HG02943 (cell line): ENCODE measurements around the gene SSPN.

Source experiments
- ATAC-seq: cut with Tn5 transposase; IDR thresholded peaks from one replicate; pipeline ENCODE4 v1.9.1; 2021; ENCODE audit warnings: mild to moderate bottlenecking, low read depth, moderate library complexity; ENCODE audit not compliant: unreplicated experiment

SSPN gene

DNA sequence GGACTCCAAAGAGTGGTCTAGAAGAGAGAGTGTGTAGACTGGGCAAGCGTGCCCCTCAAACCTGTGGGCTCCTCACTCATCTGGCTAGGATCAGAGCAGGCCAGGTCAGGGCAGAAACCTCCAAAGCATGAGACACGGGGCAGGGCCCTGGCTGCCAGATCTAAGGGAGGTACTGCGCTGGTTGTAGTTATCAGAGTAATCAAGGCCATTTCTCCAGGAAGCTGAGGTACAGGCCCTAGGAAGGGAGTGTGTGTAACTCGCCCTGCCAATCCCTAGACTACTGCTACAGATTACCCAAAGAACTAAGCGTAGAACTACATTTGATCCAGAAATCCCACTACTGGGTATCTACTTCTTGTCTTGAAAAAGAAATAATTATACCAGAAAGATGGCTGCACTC is 84.5 kb downstream of the SSPN start:
- no peak for ATAC-seq

DNA sequence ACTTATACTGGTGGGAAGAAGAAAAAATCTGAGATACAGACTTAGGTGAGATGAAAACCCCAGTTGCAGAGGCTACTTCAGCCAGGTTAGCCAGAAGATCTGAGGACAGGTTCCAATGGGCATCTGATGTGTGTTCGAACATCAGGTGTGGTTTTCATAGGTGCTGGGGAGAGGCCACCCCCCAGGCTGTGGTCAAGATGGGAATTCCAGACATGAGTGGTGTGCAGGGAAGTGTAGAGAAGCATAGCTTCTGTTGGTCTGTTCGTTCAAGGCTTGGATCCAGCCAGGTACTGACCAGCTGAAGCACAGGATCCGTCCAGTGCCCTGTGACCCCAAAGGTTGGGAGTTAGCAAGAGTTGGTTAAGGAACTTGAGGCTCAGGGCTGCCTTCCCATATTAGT is 85.5 kb downstream of the SSPN start:
- ATAC-seq = no peak

DNA sequence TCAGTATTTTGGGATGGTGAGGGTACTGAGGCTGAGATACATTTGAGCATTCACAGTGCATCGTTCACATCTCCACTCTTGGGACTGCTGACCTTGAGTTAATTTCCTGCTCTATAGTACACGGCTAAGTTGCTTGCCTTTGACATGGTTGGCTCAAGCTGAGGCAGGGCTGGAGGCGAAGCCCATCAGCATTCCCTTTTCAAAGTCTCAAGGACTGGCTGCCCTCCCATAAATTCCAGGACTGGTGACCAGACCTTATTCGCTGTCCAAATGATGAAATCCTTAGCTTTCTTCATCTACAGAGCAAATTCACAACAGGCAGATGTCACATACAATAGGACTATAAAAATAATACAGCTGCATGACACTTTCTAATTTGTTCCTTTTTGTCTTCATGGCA is 85.9 kb downstream of the SSPN start:
- no peak for ATAC-seq

DNA sequence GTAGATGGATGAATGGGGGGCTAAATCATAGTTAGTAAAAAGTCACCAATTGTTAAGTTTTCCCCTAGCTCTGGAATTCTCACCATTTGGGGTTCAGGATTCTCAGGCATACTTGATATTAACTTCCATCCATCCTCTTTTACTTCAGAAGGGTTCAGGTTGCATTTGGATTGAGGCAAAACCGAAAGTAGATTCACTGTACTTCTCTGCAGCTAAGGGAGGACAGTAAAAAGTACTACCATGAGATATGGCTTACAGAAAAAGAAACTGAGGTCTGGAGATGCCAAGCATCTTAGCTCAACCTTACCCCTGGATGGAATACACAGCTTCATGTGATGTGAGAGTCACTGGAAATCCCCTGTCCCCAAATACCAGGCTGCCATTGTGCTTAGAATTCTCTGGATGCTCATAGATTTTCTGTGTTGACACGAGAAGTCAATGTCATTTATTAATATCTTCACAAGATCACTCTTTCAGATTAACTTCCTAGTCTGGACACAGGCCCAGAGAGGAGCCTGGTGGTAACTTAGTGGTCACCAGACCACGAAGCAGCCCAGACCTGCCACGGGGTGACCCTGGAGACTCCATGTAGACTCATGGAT is 87.1 kb downstream of the SSPN start:
- ATAC-seq = no peak

DNA sequence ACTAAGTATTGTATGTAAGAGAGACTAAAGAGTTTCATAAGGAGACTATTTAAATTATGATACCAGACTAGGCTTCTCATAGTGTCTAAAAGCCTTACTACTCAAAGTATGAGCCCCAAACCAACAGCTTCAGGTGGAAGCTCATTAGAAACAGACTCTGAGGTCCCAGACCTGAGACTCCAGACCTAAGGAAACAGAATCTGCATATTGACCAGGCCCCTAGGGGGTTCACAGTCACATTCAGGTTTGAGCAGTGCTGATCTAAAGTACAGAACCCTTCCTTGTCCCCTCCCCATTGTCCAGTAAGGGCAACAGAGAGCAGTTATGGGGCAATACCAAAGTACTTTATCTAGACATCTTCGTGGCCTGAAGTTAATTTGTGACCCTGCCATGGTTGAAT is 87.7 kb downstream of the SSPN start:
- ATAC-seq = no peak

DNA sequence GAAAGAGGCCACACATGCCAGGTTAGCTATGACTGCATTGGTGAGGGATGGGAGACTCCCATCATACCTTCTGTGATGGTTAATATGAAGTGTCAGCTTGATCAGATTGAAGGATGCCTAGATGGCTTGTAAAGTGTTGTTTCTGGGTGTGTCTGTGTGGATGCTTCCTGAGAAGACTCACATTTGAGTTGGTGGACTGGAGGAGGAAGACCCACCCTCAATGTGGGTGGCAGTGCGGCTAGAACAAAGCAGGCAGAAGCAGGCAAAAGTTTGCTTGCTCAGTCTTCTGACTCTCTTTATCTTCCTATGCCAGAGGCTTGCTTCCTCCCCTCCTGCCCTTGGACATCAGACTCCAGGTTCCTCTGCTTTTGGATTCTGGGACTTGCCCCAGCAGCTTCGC is 88.2 kb downstream of the SSPN start:
- ATAC-seq = no peak

DNA sequence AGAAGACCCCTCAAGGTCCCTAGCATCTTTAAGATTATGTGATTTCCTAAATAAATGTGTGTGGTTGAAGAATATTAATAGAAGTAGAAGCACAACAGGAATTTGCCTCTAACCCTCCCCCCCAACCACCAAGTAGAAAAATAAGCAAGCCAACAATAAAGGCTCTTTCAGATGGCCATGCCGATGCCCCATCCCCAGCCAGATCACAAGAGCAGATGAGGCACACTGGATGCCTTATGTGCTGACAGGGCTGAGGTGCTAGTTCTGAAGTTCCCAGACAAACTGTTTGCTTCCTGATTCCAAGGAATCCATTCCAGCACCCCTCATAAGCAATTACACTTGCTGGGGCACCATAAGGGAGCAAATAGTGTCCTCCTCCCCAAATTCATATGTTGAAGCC is 90.0 kb downstream of the SSPN start:
- no peak for ATAC-seq

DNA sequence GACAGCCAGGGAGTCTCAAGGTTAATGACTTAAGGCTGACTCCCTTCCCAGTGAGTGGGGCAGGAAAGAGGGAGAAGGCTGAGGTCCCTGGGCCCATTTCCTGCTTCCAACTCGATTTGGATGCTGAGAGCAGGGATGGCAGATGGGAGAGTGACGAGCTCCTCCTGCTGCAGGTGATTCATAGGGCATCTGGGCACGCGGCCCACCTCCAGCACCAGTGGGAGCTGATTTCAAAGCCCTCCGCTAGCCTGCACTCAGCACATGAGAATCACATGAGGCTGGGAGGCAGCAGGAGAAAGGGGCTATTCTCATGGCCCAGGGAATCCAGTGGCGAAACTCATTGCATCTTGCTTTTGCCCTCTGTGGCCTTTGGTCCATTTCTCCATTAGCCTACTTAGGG is 90.8 kb downstream of the SSPN start:
- no peak for ATAC-seq

DNA sequence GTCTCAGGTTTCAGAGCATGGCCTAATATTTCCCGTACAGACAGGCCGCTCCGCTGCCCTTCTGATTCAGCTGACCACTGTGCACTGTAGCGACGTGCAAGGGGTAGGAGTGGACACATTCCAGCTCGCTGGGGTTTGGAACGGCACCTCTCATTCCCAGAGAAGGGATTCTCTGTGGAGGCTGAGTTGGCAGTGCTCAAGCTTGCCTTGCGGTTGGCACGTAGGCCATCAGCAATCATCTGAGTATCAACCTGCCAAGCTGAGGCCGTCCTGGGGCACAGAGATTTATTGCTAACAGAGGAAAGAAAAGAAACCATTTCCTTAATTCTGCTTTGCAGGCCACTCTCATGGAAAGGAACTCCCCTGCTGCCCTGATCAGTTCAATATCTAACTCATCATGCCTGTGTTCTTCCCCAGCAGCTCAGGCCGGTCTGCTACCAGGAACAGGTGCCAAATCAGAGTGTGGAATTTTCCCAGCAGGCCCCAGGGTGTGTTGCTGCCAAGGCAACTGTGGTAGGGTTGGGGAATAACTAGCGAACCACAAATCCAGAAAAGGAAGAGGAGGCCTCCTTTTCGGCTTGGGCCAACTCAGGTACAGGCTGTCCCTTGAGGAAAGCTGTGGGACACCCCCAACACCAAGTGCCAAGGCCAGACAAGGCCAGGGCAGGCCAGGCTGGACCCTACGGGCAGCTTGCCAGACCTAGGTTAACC is 92.5 kb downstream of the SSPN start:
- ATAC-seq = no peak

DNA sequence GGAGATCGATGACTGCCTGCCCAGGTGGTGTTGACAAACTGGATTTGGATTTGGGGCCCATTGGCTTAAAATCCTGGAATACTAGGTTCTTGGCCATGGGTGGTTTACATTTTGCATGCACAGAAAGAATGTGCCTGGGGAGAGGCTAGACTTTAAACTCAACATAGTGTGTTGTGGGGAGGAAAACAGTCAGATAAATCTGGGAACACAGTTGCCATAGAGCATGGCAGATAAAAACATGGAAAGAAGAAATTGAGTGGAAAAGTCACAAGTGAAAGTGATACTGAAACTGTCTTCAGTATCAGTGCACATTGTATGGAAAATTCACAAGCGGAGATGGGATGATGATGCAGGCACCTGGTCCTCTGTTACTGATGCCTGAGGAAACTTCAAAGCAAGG is 95.2 kb downstream of the SSPN start:
- no peak for ATAC-seq

DNA sequence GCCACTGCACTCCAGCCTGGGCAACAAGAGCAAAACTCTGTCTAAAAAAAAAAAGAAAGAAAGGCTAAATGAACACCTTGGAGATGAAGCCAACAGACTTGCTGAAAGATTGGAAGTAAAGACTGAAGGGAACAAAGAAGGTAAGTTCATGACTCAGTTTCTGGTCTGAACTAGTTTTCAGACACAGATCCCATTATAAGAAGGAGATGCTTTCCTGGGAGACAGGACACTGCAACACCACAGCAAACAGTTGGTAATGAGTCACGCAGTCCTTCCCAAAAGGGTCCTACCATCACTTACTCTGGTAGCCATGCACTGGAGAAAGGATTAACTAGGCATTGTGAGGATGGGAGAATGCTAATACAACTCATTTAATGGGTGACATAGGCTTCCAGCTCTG is 97.2 kb downstream of the SSPN start:
- no peak for ATAC-seq

DNA sequence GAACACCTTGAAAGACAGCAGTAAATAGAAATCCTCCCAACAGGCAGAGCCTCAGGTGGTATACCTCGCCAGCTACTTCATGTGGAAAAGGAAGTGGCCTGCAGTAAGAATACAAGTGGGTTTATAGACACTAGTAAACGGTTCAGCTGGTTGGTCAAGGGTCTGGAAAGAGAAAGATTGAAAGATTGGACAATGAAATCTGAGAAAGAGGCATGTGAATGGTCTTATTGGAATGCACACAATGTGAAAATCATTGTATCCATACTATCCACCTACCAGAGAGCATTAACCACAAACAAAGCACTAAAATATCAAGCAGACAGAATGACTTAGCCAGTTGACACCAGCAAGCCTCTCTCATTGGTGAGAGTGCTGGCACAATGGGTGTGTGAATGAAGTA is 98.2 kb downstream of the SSPN start:
- no peak for ATAC-seq

DNA sequence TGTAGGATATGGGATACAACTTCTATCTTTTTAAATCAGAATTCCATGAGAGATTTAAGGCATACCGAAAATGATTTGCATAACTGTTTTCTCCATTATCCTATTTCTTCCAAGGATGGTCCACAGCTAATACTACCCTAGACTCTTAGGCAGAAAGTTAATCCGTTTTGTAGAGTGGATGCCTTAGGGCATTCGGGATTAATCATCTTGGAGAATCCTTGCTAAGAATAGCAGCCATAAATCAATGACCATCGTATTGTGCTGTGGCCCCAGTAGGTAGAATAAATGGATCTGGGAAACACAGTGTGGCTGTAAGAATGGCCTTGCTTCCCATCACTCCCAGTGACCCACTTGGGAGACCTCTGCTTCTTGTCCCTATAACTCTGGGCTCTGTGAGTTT is 99.6 kb downstream of the SSPN start:
- ATAC-seq = no peak

DNA sequence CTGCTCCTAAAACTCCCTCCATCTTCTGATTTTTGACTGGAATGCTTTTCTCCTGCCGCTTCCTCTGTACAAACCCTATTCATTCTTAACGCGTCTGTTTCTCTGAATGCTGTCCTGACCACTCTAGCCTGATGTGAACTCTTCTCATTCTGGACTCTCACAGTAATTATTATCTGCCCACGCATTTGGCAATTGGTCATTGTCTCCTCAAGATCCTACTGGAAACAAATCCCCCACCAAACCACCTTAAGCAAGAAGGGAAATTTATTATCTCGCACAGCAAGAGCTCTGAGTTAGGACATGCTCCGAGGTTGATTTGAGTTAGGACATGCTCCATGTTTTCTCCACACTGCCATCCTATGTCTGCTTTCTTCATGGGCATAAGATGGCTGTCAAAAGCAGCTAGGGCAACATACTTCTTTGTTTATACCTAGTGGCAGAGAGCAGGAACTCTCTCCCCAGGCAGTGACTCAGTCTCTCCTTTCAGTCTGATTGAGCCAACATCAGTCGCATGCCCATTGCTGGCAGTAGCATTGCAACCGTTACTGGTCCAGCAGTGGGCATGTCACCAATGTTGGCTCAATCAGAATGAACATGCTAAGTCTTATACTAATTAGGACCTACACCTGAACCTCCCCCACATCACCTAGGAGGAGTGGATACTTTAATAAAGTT is 102.2 kb downstream of the SSPN start:
- ATAC-seq = no peak

DNA sequence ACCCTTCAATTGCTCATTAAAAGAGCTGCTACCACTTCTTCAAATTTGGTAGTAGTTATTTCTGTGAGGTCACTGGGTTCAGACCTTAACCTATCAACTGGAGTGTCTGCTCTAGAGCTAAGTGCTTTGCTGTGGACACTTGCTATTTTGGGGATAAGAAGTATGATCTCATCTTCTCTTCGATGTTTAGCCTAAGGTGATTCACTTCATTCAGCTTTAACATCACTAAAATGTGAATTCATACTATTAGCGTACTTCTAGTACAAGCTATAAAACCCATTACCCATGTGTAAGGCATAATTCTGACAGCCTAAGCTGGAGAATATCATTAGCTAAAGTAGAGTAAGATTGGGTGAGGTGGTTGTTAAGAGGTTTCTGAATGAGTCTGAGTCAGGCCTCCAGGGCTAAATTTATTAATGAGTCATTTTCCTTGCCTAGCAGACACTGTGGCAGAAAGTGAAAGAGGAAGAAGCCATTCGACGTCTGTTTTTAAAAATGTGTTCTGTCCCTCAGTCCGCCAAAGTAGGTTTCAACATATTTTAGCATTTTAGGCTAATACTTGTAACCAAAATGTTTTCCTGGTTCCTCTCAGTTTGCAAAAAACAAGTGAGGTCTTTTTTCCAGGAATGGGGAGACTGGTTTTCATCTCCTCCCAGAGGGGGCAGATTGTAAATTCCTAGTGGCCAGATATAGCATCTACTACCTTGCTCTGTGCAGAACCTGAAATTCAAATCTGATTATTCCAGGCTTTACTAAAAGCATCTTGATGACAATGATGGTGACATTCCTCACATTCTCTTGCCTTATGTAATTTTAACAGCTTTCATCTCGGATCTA is 103.6 kb downstream of the SSPN start:
- ATAC-seq = peak; percentile 99

DNA sequence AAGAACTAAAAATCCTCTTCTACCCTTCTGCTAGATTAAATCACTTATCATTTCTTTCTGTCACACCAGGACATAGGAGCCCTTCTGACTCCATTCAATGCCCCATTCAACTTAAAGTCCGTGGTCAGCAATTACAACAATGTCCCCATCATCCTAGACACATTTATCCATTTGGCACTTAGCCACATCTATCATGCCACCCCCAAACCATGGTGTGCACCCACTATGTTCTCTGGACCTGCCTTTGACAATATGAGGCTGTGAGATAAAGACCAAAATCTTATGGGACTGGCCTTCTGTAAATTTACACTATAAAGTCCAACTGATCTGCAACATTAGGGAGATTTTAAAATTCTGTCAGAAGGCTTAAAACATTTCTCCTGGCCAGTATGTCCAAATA is 104.4 kb downstream of the SSPN start:
- ATAC-seq = no peak
